Esophagus muscularis mucosa (tissue), 4 donors: ENCODE data around the gene OLAH. TPM values are rescaled to one million over a fixed set of nuclear protein-coding genes. Genes with fewer than 3 reads are reported as not detected.

Experiments
- DNase-seq: peaks from one replicate; pipeline ENCODE4 v3.0.0-alpha.2; 2017; ENCODE audit errors: extremely low spot score
- H3K27ac ChIP-seq, 4 donors: fragments of 200-600 bp; sonication (generic); replicated peaks in 1 of 4; 1 replicate in 3 of 4; 2 replicates in 1 of 4; pipeline ENCODE4 v1.5.1; 2016 to 2019; ENCODE audit warnings: mild to moderate bottlenecking in 1 of 4
- H3K27me3 ChIP-seq, 4 donors: fragments of 200-600 bp; sonication (generic); one replicate each; pipeline versions ENCODE4 v1.5.1 to v1.6.0; 2016 to 2019
- H3K36me3 ChIP-seq, 4 donors: fragments of 200-600 bp; sonication (generic); one replicate each; pipeline ENCODE4 v1.5.1; 2016 to 2019
- H3K4me1 ChIP-seq, 4 donors: fragments of 200-600 bp; sonication (generic); one replicate each; pipeline ENCODE4 v1.5.1; 2016 to 2019
- H3K4me3 ChIP-seq, 4 donors: fragments of 200-600 bp; sonication (generic); 1 replicate in 2 of 4; 2 replicates in 2 of 4; pipeline ENCODE4 v1.5.1; 2016 to 2019; ENCODE audit warnings: mild to moderate bottlenecking in 4 of 4, moderate library complexity in 1 of 4
- H3K9me3 ChIP-seq, 4 donors: fragments of 200-600 bp; sonication (generic); 1 replicate in 3 of 4; 2 replicates in 1 of 4; pipeline ENCODE4 v1.5.1; 2016 to 2019
- CTCF ChIP-seq, 3 experiments: fragments of 200-600 bp in 2 of 3; fragments of 450-650 bp in 1 of 3; sonication (generic) in 2 of 3; IDR thresholded peaks; one replicate each; pipeline ENCODE4 v1.5.1; 2017 to 2019; ENCODE audit warnings: antibody characterized with exemption in 3 of 3, mild to moderate bottlenecking in 2 of 3, moderate library complexity in 1 of 3
- EP300 ChIP-seq: sonication (generic); formaldehyde crosslinking; IDR thresholded peaks from one replicate; pipeline ENCODE4 v1.6.1; 2017; ENCODE audit warnings: antibody characterized with exemption
- POLR2A ChIP-seq: fragments of 450-650 bp; IDR thresholded peaks from one replicate; pipeline ENCODE4 v1.6.1; 2017; ENCODE audit warnings: antibody characterized with exemption, moderate library complexity, mild to moderate bottlenecking, low read depth
- POLR2AphosphoS5 ChIP-seq, 2 donors: sonication (generic); formaldehyde crosslinking; IDR thresholded peaks; one replicate each; pipeline ENCODE4 v1.6.1; 2017; ENCODE audit warnings: antibody characterized with exemption in 2 of 2
- WGBS: methylation state at CpG from one replicate; pipeline ENCODE4 v1.1.5; 2018; 5-methylcytosine and 5-hydroxymethylcytosine counted together
- intact Hi-C: fragments of 100-400 bp; cut with DNase I; formaldehyde crosslinking; loops from one replicate; pipeline ENCODE4 v1.15.1; 2023
- total RNA-seq, 4 donors: library from RNA; depleted of rRNA; stranded (reverse); fragments of >200 nt; gene quantifications; one replicate each; pipeline versions ENCODE4 v1.1.0 to v1.2.1, GENCODE V29; 2016

The OLAH gene
- total RNA-seq, 4 donors from 2014 or later, result 2.6 to 15.2 (median 3.7) TPM

- Histone ChIP-seq H3K4me1 (no peaks in the 10 kb centered on the region), H3K27me3 (no peaks in the 10 kb centered on the region), H3K4me3 (no peak overlapping the region), H3K9me3 (no peaks in the 10 kb centered on the region), H3K36me3 (peaks cover 12 to 82% (median 55%) of the 10 kb centered on the region in 4 donors), H3K27ac (no peak overlapping the region)
- intact Hi-C loops, result no loop called here
- TF ChIP-seq POLR2AphosphoS5 (IDR thresholded peaks at IDR 0.05), result no peak
- TF ChIP-seq POLR2A, result no peak
- TF ChIP-seq CTCF (IDR thresholded peaks at IDR 0.05), result no peak
- no peak for TF ChIP-seq EP300
- no peak for DNase-seq
- 97% methylated on average over 4 of the region's 4 CpGs for WGBS
Observed at GRCh38 chr10:15113766-15114165, 70.0 kb downstream of the OLAH start.

GRCh38 chr10:15116225-15116624 is 72.5 kb downstream of the OLAH start:
- Histone ChIP-seq H3K4me1 (no peaks in the 10 kb centered on the region), H3K4me3 (no peak overlapping the region), H3K36me3 (peaks cover 26 to 72% (median 50%) of the 10 kb centered on the region in 4 donors), H3K27me3 (no peaks in the 10 kb centered on the region), H3K9me3 (no peaks in the 10 kb centered on the region), H3K27ac (no peak overlapping the region)
- WGBS, result 93% methylated on average over 5 of the region's 5 CpGs
- no peak for TF ChIP-seq CTCF (IDR thresholded peaks at IDR 0.05)
- TF ChIP-seq POLR2A, result no peak
- no peak for TF ChIP-seq EP300
- no peak for TF ChIP-seq POLR2AphosphoS5 (IDR thresholded peaks at IDR 0.05)
- no peak for DNase-seq
- intact Hi-C loops, result no loop called here

- peaks cover 0 to 4% (median 0%) of the 10 kb centered on the region in 4 donors for H3K4me1 ChIP-seq
- peaks cover 23 to 70% (median 46%) of the 10 kb centered on the region in 4 donors for H3K36me3 ChIP-seq
- intact Hi-C loops, result no loop called here
- WGBS, result 95% methylated on average over 1 of the region's 1 CpG
- TF ChIP-seq CTCF (IDR thresholded peaks at IDR 0.05) (no peak), EP300 (no peak), POLR2AphosphoS5 (IDR thresholded peaks at IDR 0.05) (no peak), POLR2A (no peak)
- no peak overlapping the region for H3K27ac ChIP-seq
- DNase-seq, result no peak
- no peak overlapping the region for H3K4me3 ChIP-seq
- no peaks in the 10 kb centered on the region for H3K27me3 ChIP-seq
- no peaks in the 10 kb centered on the region for H3K9me3 ChIP-seq
Observed at GRCh38 chr10:15118615-15119014, 74.9 kb downstream of the OLAH start.

GRCh38 chr10:15120523-15120922 is 76.8 kb downstream of the OLAH start:
- 98% methylated on average over 5 of the region's 5 CpGs for WGBS
- Histone ChIP-seq H3K36me3 (peaks cover 25 to 76% (median 55%) of the 10 kb centered on the region in 4 donors), H3K4me1 (peaks cover 0 to 4% (median 0%) of the 10 kb centered on the region in 4 donors), H3K4me3 (no peak overlapping the region), H3K27ac (no peak overlapping the region), H3K27me3 (no peaks in the 10 kb centered on the region), H3K9me3 (no peaks in the 10 kb centered on the region)
- TF ChIP-seq EP300, result no peak
- no peak for TF ChIP-seq POLR2AphosphoS5 (IDR thresholded peaks at IDR 0.05)
- TF ChIP-seq CTCF (IDR thresholded peaks at IDR 0.05), result no peak
- no peak for TF ChIP-seq POLR2A
- DNase-seq, result no peak
- intact Hi-C loops, result no loop called here

GRCh38 chr10:15121707-15122106 is 78.0 kb downstream of the OLAH start:
- intact Hi-C loops, result no loop called here
- Histone ChIP-seq H3K4me3 (no peak overlapping the region), H3K9me3 (no peaks in the 10 kb centered on the region), H3K4me1 (peaks cover 0 to 4% (median 0%) of the 10 kb centered on the region in 4 donors), H3K36me3 (peaks cover 29 to 82% (median 62%) of the 10 kb centered on the region in 4 donors), H3K27ac (no peak overlapping the region), H3K27me3 (no peaks in the 10 kb centered on the region)
- no peak for TF ChIP-seq EP300
- WGBS, result 100% methylated on average over 1 of the region's 1 CpG
- DNase-seq, result no peak
